NCI-H2196 treated with DMSO at 0.1 percent for 48 hours (cell line): ENCODE data around the gene SSX4B.
"Not testable (repeated sequence)": the region's sequence is repeated elsewhere in the genome, so short reads cannot be mapped to it uniquely, and the experiment has no call there.

Experiments
- DNase-seq: peaks from one replicate; lab custom pipeline; 2025; ENCODE audit not compliant: unreplicated experiment; lab: John Stamatoyannopoulos, UW

SSX4B gene, protein sequence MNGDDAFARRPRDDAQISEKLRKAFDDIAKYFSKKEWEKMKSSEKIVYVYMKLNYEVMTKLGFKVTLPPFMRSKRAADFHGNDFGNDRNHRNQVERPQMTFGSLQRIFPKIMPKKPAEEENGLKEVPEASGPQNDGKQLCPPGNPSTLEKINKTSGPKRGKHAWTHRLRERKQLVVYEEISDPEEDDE

DNA sequence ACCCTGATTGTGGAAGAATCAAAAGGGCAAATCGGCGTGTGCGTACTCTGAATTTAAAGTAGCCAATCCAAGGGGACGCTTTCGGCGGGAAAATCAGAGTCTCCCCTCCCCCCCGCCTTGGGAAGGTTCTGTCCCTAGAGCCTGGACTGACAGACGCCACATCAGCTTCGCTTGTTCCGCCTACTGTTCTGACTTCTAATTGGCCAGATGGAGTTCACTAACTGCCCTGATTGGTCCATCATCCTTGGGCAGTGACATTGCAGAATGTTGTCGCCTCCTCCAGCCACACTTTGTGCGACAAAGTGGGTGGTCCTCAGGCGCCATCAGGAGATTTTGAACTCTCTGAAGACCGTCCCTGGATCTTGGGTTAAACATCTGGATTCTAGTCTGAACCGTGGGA lies at the start of gene SSX4B:
SSX4B (minus strand) TSS at position 101 of the 400 bp plus-strand sequence. CDS start 588 bp downstream, outside the sequence.
- DNase-seq = not testable (repeated sequence)

DNA sequence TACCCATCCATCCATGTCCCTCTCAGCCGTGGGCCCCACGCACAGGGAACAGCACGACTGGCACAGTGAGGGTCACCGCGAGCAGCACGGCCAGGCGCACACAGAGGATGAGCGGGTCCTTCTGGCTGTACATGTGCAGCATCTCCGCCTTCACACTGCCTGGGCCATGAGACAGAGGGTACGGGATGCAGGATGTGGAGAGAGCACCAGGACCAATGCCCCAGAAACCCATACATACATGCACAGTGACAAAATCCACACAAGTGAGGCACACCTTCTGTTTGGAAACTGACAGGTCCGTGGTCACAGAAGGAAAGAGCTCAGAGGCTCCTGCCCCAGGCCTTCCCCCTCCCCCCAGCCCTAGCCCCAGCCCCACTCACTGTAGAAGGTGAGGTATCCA lies 48.8 kb upstream of the SSX4B start:
- no peak for DNase-seq

DNA sequence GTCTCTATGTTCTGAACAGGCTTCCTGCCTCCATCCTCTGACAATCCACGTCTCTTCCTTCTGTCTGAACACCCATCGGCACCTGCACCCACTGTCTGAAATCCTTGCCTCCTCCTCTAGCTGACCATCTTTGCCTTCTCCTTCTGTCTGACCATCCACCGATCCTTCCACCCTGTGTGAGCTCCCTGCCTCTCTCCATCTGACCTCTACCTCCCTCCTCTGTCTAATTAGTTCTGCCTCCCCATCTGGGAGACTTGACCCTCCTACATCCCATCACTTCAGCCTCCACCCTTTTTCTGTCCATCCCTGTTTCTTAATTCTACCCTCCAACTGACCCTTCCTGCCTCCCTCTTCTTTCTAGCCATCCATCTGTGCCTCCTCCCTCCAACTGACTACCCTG lies 48.3 kb upstream of the SSX4B start:
- DNase-seq = no peak

DNA sequence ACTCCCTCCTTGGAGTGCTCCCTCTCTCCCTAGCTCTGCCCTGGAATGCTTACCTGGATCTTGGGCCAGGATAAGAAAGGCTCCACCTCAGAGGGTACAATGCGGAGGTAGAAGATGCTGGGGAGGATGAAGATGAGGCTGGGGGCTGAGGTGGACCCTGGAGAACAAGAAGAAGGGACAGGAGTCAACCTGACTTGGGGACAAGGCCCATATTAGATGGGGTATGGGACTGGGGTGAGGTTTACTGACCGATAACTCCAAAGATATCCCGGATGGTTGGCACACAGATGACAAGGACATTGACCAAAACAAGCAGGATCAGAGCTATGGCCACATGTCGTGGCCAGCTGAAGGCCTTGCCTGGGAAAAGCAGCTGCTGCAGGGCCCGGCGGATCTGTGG lies 47.7 kb upstream of the SSX4B start:
- DNase-seq = no peak

DNA sequence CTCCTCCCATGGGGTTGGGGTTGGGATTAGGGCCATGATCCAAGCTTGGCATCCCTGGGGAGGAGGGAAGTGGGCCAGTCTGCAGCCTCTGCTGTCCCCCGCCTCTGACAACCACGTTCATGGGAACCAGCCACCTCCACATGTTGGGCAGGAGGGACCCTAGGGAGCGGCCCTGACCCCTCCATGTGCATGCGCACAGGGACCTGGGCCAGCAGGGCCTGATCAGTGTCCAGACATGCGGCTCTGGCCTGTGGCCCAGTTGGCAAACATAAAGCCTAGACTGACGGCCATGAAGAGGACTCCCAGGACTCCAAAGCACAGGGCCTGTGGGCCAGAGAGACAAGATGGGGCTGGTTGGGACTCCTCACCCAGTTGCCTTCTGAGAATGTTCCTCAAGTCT lies 47.0 kb upstream of the SSX4B start:
- DNase-seq = no peak

DNA sequence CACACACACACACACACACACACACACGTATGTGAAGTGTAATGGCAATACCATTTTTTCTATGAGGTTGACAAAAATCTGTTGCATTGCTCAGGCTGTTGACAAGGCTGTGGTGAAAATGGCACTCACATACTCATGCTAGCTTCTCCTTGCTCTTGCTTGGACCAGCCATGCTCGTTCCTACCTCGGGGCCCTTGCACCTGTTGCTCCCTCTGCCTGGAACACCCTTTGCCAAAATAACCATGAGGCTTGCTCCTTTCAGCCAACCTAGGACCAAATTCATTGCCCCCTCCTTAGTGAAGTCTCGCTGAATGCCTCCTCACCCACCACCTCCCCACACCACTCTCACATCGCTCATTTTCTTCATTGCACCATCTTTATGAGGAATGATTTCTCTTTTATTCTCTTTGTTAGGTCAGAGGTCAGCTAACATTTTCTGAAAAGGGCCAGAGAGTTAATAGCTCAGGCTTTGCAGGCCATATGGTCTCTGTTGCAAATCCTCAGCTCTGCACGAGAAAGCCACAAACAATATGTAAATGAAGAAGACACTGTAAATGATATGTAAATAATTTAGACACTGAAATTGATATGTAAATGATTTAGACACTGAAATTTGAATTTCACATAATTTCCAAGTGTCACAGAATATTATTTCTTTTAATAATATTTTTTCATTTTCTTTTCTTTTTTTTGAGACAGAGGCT lies 45.0 kb upstream of the SSX4B start:
- DNase-seq = no peak

DNA sequence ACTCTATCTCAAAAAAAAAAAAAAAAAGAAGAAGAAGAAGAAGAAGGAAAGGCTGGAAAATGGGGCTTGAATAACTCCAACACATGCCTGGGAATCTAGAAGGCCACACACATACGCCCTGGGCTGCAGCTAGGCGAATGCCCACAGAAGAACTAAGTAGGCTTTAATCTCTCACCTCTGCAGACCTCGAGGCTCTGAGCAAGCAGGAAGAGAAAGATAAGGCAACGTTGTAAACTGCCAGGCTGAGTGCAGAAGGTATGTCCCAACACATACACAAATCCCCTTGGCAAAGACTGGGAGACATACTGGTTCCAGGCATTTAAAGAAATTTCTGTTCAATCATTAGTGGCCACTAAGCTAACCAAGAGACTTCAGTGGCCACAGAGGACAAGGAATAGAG lies 39.9 kb upstream of the SSX4B start:
- no peak for DNase-seq

DNA sequence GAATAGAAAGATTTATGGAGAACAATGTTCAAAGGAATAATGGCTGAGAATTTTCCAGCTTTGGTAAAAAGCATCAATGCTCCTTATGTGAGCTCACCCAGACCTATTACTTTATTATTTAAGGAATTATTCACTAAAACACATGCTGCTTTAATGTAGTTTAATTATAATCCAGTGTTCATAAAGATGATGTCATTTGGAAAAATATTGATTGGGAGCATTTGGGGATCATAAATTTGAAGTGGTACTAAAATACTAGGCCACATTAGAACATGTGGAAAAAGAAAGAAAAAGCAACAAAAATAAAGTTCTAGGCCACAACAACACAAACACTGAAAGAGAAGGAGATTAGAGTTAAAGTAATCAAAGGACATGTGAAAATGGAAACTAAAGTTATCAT lies 38.3 kb upstream of the SSX4B start:
- DNase-seq = no peak

DNA sequence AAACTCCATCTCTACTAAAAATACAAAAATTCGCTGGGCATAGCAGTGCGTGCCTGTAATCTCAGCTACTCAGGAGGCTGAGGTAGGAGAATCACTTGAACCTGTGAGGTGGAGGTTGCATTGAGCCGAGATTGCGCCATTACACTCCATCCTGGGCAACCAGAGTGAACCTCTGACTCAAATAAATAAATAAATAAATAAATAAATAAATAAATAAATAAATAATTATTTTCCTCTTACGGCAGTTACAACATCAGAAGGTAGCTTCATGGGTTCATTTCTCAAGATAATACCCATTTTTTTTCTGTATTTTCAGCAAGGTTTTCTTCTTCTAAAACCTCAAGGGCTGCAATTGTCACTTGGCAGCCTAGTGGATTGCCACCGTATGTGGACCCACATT lies 35.4 kb upstream of the SSX4B start:
- DNase-seq = not testable (repeated sequence)

DNA sequence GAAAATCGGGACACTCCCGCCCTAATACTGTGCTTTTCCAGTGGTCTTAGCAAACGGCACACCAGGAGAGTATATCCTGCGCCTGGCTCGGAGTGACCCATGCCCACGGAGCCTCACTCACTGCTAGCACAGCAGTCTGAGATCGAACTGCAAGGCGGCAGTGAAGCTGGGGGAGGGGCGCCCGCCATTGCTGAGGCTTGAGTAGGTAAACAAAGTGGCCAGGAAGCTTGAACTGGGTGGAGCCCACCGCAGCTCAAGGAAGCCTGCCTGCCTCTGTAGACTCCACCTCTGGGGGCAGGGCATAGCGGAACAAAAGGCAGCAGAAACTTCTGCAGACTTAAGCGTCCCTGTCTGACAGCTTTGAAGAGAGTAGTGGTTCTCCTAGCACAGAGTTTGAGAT lies 22.0 kb upstream of the SSX4B start:
- DNase-seq = not testable (repeated sequence)

DNA sequence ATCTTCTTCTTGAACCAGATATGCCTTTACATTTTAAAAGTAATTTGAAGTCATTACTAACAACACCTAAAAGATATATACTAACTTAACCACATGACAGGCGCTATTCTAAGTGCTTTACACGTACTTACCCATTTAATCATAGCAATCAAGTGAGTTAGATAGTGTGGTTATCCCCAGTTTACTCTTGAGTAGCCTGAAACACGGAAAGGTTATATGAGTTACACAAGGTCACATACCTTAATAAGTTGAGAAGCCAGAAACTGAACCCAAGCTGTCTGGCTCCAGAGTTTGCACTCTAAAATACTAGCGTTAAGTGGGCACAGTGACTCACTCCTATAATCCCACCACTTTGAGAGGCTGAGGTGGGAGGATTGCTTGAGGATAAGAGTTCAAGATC lies 18.4 kb upstream of the SSX4B start:
- DNase-seq = not testable (repeated sequence)

DNA sequence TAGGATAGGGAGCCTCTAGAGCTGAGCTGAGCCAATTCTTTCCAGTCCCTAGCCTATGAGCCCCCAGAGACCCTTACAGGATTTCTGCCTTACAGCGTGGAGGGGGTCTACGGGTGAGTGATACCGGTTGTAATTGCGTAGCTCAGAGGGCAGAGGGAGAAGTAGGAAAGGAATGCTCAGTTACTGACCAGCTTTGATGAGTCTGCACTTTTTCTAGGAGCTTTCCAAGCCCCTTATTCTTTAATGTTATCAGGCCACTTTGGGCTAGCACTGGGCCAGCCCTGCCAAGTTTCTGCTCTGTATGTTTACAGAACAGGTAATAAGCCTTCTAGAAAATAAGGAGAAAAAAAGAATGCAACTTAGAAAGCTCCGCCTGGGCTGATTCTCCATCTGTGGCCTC lies 17.8 kb upstream of the SSX4B start:
- not testable (repeated sequence) for DNase-seq

DNA sequence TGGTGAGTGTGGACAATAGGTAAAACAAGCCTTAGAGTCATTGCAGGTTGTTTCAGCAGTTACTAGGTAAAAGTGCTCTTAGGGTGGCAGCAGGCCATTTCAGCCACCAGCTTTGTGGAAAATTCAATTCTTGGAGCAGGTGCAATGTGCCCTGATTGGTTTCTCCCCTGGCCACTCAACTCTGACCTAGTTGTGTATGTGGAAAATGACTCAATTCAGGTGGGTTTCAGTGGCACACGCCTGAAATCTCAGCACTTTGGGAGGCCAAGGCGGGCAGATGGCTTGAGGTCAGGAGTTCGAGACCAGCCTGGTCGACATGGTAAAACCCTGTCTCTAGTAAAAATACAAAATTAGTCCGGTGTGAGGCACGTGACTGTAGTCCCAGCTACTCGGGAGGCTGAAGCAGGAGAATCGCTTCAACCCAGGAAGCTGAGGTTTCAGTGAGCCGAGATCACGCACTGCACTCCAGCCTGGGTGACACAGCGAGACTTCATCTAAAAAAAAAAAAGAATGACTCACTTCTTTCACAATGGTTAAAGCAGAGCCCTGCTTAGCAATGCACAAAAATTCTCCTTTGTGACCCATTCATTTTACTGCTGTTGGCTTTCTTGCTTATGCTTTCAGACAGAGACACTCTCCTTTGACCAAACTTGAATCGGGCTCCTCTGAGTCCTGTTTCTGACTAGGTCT lies 15.4 kb upstream of the SSX4B start:
- not testable (repeated sequence) for DNase-seq

DNA sequence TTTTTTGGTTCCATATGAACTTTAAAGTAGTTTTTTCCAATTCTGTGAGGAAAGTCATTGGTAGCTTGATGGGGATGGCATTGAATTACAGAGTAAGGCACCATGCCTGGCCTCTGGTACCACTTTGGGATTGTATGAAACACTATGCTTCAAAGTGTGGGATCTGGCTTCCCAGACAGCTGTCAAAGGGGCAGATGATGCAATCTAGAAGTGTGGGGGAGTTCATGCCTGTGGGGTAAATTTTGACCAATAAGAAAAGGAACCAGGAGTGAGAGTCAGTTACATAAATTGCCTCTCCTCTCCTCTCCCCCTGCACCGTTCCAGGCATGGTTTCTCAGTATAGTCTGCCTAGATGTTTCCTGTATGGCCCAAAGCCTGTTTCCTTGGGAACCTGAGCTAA lies 13.9 kb downstream of the SSX4B start:
- not testable (repeated sequence) for DNase-seq

DNA sequence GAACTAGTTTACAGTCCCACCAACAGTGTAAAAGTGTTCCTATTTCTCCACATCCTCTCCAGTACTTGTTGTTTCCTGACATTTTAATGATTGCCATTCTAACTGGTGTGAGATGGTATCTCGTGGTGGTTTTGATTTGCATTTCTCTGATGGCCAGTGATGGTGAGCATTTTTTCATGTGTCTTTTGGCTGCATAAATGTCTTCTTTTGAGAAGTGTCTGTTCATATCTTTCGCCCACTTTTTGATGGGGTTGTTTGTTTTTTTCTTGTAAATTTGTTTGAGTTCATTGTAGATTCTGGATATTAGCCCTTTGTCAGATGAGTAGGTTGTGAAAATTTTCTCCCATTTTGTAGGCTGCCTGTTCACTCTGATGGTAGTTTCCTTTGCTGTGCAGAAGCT lies 14.8 kb downstream of the SSX4B start:
- not testable (repeated sequence) for DNase-seq

DNA sequence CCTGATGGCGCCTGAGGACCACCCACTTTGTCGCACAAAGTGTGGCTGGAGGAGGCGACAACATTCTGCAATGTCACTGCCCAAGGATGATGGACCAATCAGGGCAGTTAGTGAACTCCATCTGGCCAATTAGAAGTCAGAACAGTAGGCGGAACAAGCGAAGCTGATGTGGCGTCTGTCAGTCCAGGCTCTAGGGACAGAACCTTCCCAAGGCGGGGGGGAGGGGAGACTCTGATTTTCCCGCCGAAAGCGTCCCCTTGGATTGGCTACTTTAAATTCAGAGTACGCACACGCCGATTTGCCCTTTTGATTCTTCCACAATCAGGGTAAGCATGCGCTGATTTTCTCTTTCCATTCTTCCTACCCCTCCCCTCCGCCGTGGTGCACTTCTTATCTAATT lies 28.5 kb downstream of the SSX4B start, which contains the start of gene SSX4:
SSX4 (plus strand) TSS at position 301 of the 400 bp plus-strand sequence. CDS start 515 bp downstream, outside the sequence.
- DNase-seq = not testable (repeated sequence)

DNA sequence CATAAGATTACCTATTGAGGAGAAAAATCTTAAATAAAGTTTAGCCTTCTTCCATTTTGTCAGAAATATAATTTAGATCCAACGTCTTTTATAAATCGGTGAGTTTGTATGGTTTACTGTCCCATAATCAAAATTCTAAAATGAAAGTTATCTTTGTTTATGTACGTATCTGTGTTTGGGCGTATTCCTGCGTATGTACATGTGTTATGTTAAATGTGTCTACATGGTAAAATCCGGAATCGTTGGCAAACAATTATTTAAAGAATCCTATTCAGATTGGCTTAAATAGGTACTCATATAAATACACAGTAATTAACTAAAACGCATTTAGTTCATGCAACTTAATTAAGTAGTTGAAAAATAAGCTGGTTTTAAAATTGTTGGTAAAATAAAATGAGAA lies 41.4 kb downstream of the SSX4B start:
- DNase-seq = not testable (repeated sequence)

DNA sequence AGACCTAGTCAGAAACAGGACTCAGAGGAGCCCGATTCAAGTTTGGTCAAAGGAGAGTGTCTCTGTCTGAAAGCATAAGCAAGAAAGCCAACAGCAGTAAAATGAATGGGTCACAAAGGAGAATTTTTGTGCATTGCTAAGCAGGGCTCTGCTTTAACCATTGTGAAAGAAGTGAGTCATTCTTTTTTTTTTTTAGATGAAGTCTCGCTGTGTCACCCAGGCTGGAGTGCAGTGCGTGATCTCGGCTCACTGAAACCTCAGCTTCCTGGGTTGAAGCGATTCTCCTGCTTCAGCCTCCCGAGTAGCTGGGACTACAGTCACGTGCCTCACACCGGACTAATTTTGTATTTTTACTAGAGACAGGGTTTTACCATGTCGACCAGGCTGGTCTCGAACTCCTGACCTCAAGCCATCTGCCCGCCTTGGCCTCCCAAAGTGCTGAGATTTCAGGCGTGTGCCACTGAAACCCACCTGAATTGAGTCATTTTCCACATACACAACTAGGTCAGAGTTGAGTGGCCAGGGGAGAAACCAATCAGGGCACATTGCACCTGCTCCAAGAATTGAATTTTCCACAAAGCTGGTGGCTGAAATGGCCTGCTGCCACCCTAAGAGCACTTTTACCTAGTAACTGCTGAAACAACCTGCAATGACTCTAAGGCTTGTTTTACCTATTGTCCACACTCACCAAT lies 43.9 kb downstream of the SSX4B start:
- DNase-seq = not testable (repeated sequence)

DNA sequence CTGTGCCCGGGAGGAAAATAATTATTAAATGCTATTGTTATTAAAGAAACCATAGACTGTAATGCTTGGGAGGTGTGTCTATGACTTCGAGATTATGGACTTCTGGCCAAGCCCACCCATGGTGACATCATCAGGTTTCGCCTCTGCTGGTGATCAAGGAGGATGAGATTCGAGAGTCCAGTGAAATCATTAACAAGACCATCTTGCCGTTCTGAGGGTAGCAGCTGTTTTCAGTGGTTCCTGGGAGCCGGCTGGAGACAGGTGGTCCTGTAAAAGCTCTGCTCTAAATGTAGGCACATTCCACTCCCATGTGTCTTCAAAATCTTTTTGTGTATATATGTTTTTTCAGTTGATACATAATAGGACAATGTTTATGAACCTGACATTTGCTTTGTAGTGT lies 52.5 kb downstream of the SSX4B start:
- DNase-seq = not testable (repeated sequence)

DNA sequence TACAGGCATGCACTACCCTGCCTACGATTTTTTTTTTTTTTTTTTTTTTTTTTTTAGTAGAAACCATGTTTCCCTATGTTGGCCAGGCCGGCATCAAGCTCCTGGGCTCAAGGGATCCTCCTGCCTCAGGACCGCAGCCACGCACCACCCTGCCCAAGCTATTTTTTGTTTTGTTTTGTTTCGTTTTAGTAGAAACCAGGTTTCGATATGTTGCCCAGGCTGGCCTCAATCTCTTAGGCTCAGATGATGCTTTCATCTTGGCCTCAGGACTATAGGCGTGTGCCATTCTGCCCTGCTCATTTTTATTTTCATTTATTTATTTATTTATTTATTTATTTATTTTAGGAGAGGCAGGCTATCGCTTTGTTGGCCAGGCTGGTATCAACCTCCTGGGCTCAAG lies 54.1 kb downstream of the SSX4B start:
- DNase-seq = no peak

DNA sequence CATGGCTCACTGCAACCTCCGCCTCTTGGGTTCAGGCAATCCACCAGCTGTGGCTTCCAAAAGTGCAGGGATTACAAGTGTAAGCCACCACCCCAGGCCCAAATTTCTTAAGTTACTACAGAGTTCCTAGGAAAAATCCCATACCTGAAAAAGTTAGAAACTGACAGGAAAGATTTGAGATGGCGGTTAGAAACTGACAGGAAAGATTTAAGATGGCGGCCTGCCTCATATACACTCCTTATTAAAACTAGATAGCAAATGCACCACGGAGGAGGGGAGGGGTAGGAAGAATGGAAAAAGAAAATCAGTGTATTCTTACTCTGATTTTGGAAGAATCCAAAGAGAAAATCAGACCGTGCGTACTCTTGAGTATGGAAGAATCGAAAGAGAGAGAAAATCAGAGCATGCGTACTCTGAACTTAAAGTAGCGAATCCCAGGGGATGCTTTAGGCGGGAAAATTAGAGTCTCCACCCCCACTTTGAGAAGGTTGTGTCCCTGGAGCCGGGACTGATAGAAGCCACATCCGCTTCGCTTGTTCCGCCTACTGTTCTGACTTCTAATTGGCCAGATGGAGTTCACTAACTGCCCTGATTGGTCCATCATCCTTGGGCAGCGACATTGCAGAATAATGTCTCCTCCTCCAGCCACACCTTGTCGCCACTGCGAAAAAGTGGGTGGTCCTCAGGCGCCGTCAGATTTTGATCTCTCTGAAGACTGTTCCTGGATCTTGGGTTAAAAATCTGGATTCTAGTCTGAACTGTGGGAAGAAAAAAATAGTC lies 55.3 kb downstream of the SSX4B start, which contains the start of gene SSX3:
SSX3 (minus strand) TSS at position 389 of the 780 bp plus-strand sequence. CDS start 1,454 bp downstream, outside the sequence.
- not testable (repeated sequence) for DNase-seq
